NCI-H1694 (cell line): ENCODE results near the gene LAMTOR2.
"Not testable (repeated sequence)": the region's sequence is repeated elsewhere in the genome, so short reads cannot be mapped to it uniquely, and the experiment has no call there.

Experiments
- DNase-seq: peaks from one replicate; lab custom pipeline; 2025; lab: John Stamatoyannopoulos, UW

LAMTOR2 gene

DNA sequence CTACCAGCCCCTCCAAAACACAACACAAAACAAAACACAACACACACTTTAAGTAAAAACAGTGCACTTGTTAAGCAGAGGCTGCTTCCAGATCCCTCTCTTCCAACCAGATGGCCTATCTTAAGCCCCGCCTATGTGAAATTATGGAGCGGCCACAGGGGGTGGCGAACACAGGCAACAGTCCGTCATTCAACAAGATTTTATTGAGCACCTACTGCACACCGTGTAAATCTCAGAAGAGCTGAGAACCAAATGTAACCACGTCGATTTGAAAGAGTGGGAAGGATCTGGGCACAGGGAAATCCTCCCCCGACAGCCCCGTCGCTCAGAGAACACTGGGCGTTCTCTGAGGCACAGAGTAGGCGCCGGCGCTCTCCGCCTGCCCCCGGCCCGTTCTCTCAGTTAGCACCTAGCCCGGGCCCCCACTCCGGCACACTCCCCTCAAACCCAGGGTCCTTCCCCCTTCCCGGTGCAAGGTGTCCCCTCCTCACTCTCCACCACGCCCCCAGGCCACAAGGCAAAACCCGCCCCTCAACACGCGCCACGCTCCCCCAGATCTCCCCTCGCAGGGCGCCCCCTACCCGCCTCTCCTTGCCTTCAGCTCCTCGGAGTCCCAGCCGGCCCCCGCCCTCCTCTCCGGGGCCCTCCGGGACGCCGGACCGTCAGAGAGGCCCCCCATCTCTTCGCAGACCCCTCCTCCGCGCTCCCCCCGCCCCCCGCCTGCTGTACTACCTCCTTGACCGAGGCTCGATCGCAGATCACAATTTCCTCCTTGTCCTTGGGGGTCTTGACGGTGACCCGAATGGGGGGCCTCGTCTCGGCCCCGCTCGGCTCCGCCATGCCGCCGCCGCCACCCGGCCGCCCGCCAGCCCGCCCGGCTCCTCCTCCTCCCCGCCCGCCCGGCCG, 1.5 kb upstream of the LAMTOR2 start:
- DNase-seq = peak; percentile 76

GRCh38 chr1:156053768-156054499, 648 bp upstream of the LAMTOR2 start, which contains the start of gene UBQLN4:
Gene UBQLN4, minus strand, starts transcription at chr1:156053798. Its CDS starts 97 bp downstream, at chr1:156053701.
- DNase-seq = peak; percentile 84

DNA sequence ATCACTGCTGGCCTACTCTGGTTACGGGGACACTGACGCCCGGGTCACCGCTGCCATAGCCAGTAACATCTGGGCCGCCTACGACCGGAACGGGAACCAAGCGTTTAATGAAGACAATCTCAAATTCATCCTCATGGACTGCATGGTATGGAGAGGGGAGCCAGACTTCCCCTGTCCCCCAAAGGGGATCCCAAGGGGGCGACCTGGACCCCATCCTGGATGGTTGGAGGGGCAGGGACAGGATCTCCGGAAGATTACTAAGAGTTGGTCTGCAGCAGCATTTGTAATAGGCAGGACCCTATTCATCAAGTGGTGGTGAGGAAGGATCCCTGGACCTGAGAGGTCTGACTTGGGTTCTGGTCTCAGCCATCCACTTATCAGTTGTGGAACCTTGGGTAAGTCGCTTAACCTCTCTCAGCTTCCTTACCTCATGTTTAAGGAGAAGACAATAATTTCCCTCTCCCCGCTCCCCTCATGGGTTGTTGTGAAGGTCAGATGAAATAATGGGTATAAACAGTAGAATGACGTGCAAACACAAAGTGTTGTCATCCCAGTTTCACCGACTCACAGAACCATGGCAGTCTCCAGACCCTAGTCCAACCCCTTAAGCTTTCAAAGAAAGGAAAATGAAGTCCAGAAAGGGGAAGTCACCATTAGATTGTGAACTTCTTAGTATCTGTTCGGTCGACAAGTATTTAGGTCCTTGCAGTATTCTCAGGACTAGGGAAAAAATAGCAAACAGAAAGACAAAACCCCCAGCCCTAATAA, 883 bp downstream of the LAMTOR2 start:
- DNase-seq = no peak

- no peak for DNase-seq
Measured at GRCh38 chr1:156056326-156056849, 1.8 kb downstream of the LAMTOR2 start.

- no peak for DNase-seq
Measured at GRCh38 chr1:156060937-156061636, 6.5 kb downstream of the LAMTOR2 start, which contains the start of gene RAB25. Gene RAB25, plus strand, starts transcription at chr1:156061160. Its CDS starts 241 bp downstream, at chr1:156061401.

- no peak for DNase-seq
Measured at GRCh38 chr1:156062189-156062588, 7.6 kb downstream of the LAMTOR2 start.

DNA sequence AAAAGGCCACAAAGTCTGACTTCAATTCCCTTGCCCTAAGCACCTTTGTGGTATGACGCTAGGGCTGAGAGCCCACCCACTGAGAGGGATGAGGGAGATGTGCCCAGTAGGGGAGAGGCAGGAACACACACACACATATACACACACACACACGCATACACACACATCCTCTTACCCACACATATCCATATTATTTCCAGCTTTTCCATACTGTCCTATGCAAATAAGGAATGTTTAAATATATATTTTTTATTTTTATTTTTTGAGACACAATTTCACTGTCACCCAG, 9.4 kb downstream of the LAMTOR2 start:
- DNase-seq = no peak

- DNase-seq = no peak
Measured at GRCh38 chr1:156064615-156065014, 10.0 kb downstream of the LAMTOR2 start.

DNA sequence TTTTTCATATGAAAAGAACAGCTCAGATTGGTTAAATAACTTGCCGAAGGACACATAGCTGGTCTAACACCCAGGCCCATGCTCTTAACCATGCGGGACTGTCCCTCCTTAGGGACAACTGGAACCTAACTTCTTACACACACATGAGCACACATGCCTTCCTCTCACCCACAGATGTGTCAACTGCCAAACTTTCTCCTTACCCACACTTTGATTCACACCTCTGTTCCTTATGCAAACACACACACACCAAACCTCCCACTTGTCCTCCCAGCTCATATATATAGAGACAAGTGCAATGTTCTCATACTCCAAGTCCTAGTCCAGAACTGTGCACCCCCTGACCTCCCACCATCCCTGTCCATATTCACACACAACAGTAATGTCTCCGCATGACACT, 10.6 kb downstream of the LAMTOR2 start:
- DNase-seq = no peak

DNA sequence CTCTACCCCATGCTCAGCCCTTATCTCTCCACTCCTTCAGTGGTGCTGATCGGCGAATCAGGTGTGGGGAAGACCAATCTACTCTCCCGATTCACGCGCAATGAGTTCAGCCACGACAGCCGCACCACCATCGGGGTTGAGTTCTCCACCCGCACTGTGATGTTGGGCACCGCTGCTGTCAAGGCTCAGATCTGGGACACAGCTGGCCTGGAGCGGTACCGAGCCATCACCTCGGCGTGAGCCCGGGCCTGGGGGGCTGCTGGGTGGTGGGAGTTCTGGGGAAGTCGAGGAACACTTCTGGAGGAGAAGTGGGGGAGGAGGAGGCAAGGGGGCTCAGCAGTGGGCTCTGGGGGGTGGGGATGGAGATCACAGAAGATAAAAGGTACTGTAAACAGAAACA, 11.3 kb downstream of the LAMTOR2 start:
- no peak for DNase-seq

DNA sequence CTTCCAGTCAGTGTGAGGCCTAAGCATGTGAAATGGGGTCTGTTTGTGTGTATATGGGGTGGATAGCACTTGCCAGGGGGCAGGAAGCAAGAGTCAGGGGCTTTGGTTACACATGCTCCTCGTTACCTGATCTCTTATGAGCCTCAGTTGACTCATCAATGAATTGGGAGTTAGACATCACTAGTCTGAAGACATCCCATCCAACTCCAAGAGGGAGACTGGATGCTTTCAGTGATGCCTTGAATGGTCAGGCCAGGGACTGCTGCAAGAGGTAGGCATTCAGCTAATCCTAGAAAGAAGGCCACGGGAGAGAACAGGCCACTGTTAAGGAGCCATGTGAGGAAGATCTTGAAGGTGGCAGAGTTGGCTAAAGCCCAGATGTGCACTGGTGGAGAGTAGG, 12.7 kb downstream of the LAMTOR2 start:
- DNase-seq = no peak

GRCh38 chr1:156069490-156070455, 15.2 kb downstream of the LAMTOR2 start:
- DNase-seq = no peak

GRCh38 chr1:156070548-156070947, 16.0 kb downstream of the LAMTOR2 start:
- DNase-seq = peak; percentile 97

- DNase-seq = not testable (repeated sequence)
Measured at GRCh38 chr1:156071332-156071816, 16.8 kb downstream of the LAMTOR2 start.

DNA sequence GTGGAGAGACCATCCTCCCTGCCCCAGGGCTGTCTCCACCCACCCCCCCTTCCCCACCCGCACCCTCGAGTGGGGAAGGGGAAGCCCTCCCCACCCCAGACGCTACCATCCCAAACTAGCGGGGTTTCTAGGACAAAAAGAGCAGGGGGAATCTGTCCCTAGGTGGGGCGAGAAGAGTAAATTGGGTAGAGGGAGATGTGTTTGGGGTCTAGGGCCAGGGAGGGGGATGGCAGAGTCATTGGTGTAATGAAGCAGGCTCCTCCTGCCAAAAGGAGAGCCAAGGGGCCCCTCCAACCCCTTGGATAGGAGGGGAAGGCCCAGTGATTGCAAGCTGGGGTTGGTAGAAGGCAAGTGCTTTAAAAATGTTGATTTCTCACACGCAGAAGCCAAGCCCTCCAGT, 17.7 kb downstream of the LAMTOR2 start:
- DNase-seq = no peak

GRCh38 chr1:156073110-156073687, 18.6 kb downstream of the LAMTOR2 start:
- DNase-seq = no peak

GRCh38 chr1:156073740-156074139, 19.2 kb downstream of the LAMTOR2 start:
- no peak for DNase-seq

GRCh38 chr1:156074661-156075060, 20.1 kb downstream of the LAMTOR2 start:
- no peak for DNase-seq

DNA sequence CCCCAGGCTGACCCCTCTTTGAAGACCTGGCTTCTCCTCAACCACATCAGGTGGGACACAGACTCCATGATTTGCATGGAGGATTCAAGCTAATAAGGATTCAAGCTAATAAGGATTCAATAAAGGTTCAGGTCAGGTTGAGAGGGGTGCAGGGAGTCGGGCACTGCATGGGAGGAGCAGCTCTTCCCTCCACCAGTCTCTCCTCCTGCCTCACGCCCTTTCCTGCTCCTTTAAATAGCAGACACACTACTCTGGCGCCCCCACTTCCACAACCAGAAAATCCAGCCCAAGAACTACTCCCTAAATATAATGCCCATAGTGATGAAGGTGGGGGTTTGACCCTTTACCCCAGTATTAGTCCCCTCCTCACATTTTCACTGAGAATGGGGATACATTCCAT, 20.6 kb downstream of the LAMTOR2 start:
- no peak for DNase-seq

GRCh38 chr1:156075775-156076204, 21.2 kb downstream of the LAMTOR2 start:
- DNase-seq = no peak
